ENCODE measurements around the gene MORN4.
"Not testable (repeated sequence)": the region's sequence is repeated elsewhere in the genome, so short reads cannot be mapped to it uniquely, and the experiment has no call there.

Gene MORN4

GRCh38 chr10:97640868-97641811, 7.8 kb upstream of the MORN4 start:
- peak; percentile 7 for DNase-seq (ENCODE audit: low read depth)

GRCh38 chr10:97640174-97640867, 7.0 kb upstream of the MORN4 start, which contains the start of gene PI4K2A:
TSS of gene PI4K2A (plus strand) at chr10:97640671. CDS start at chr10:97640743, 72 bp downstream.
- DNase-seq (ENCODE audit: low read depth) = peak; percentile 99

- DNase-seq (ENCODE audit: low read depth) = not testable (repeated sequence)
These were observed 5.8 kb upstream of the MORN4 start for GRCh38 chr10:97639090-97639489.

GRCh38 chr10:97635577-97635976, 2.3 kb upstream of the MORN4 start:
- no peak for DNase-seq (ENCODE audit: low read depth)

GRCh38 chr10:97633921-97634320, 621 bp upstream of the MORN4 start:
- no peak for DNase-seq (ENCODE audit: low read depth)

GRCh38 chr10:97631098-97631497, 2.2 kb downstream of the MORN4 start:
- DNase-seq (ENCODE audit: low read depth) = no peak

GRCh38 chr10:97629289-97629688, 4.0 kb downstream of the MORN4 start:
- DNase-seq (ENCODE audit: low read depth) = no peak

GRCh38 chr10:97628228-97628627, 5.1 kb downstream of the MORN4 start:
- no peak for DNase-seq (ENCODE audit: low read depth)

GRCh38 chr10:97627731-97628130, 5.6 kb downstream of the MORN4 start:
- DNase-seq (ENCODE audit: low read depth) = no peak

GRCh38 chr10:97623277-97623676, 10.0 kb downstream of the MORN4 start:
- DNase-seq (ENCODE audit: low read depth) = no peak

GRCh38 chr10:97618733-97619132, 14.6 kb downstream of the MORN4 start:
- DNase-seq (ENCODE audit: low read depth) = no peak

GRCh38 chr10:97618285-97618684, 15.0 kb downstream of the MORN4 start:
- DNase-seq (ENCODE audit: low read depth) = no peak

GRCh38 chr10:97612386-97612785, 20.9 kb downstream of the MORN4 start:
- DNase-seq (ENCODE audit: low read depth) = no peak

GRCh38 chr10:97611473-97611872, 21.8 kb downstream of the MORN4 start:
- no peak for DNase-seq (ENCODE audit: low read depth)

GRCh38 chr10:97608991-97609561, 24.2 kb downstream of the MORN4 start:
- DNase-seq (ENCODE audit: low read depth) = no peak

- DNase-seq (ENCODE audit: low read depth) = no peak
These were observed 26.1 kb downstream of the MORN4 start for GRCh38 chr10:97607095-97607636.

- no peak for DNase-seq (ENCODE audit: low read depth)
These were observed 31.8 kb downstream of the MORN4 start for GRCh38 chr10:97601268-97602215.

GRCh38 chr10:97600616-97601015, 32.7 kb downstream of the MORN4 start:
- no peak for DNase-seq (ENCODE audit: low read depth)

GRCh38 chr10:97599272-97599619, 34.1 kb downstream of the MORN4 start:
- DNase-seq (ENCODE audit: low read depth) = no peak

GRCh38 chr10:97598407-97599271, 34.7 kb downstream of the MORN4 start:
- no peak for DNase-seq (ENCODE audit: low read depth)
